H1 (cell line): ENCODE measurements around the gene SLC36A4. TPM values are rescaled to one million over a fixed set of nuclear protein-coding genes. Genes with fewer than 3 reads are reported as not detected.

Source experiments
- CTCF ChIA-PET: fragments of 300-600 bp; sonication (Branson Sonifier 250); formaldehyde crosslinking; loops from one replicate; lab custom pipeline; 2021; ENCODE audit not compliant: partially characterized antibody; lab: Charles Lee
- POLR2A ChIA-PET: fragments of 300-600 bp; sonication (Branson Sonifier 250); formaldehyde crosslinking; loops from one replicate; lab custom pipeline; 2021; ENCODE audit warnings: inconsistent platforms; ENCODE audit not compliant: partially characterized antibody; lab: Charles Lee
- DNase-seq, 2 experiments: peaks; one replicate each; pipeline versions ENCODE4 v3.0.0 to v3.0.0-alpha.2; 2010 to 2022; ENCODE audit warnings: low spot score in 2 of 2, low read depth in 1 of 2, mixed read lengths in 1 of 2
- FAIRE-seq: peaks from 2 replicates; lab custom pipeline; 2011; peaks lifted over from hg19 to GRCh38; lab: Jason Lieb, UNC
- H2AFZ ChIP-seq: 2 replicates; pipeline ENCODE4 v1.8.1; 2012; ENCODE audit warnings: low read length, inconsistent platforms
- H2AK5ac ChIP-seq: 2 replicates; pipeline ENCODE4 v1.6.1; 2013; ENCODE audit warnings: low read depth, low read length
- H2BK120ac ChIP-seq: replicated peaks from 2 replicates; pipeline ENCODE3; 2013; ENCODE audit warnings: low read depth, low read length, inconsistent platforms
- H2BK12ac ChIP-seq: 2 replicates; pipeline ENCODE4 v1.6.1; 2013; ENCODE audit warnings: low read depth, low read length
- H2BK15ac ChIP-seq: 2 replicates; pipeline ENCODE4 v1.6.1; 2013; ENCODE audit warnings: low read length
- H2BK20ac ChIP-seq: 2 replicates; pipeline ENCODE4 v1.6.1; 2013; ENCODE audit warnings: low read length
- H2BK5ac ChIP-seq: 2 replicates; pipeline ENCODE4 v1.6.1; 2013; ENCODE audit warnings: low read depth, low read length
- H3K14ac ChIP-seq: 2 replicates; pipeline ENCODE4 v1.6.1; 2013; ENCODE audit warnings: inconsistent platforms; ENCODE audit not compliant: insufficient read length
- H3K18ac ChIP-seq: 2 replicates; pipeline ENCODE4 v1.6.1; 2013; ENCODE audit warnings: low read length; ENCODE audit errors: extremely low read depth
- H3K23ac ChIP-seq: 2 replicates; pipeline ENCODE4 v1.6.1; 2013; ENCODE audit warnings: inconsistent platforms; ENCODE audit not compliant: insufficient read length
- H3K23me2 ChIP-seq: 2 replicates; pipeline ENCODE4 v1.6.1; 2013; ENCODE audit warnings: low read depth, low read length
- H3K27ac ChIP-seq: 2 replicates; pipeline ENCODE4 v1.6.1; 2011; ENCODE audit warnings: low read depth, low read length, inconsistent platforms
- H3K27me3 ChIP-seq, 4 experiments: replicated peaks in 1 of 4; 1 replicate in 1 of 4; 2 replicates in 3 of 4; pipeline versions ENCODE4 v1.6.1 to v1.8.1; 2011 to 2013; ENCODE audit warnings: low read length in 3 of 4, mild to moderate bottlenecking in 3 of 4, inconsistent platforms in 2 of 4, mixed read lengths in 2 of 4, moderate library complexity in 1 of 4; ENCODE audit not compliant: control insufficient read depth in 3 of 4, insufficient read depth in 3 of 4; ENCODE audit errors: extremely low read depth in 1 of 4
- H3K36me3 ChIP-seq, 4 experiments: 2 replicates each; pipeline versions ENCODE4 v1.6.1 to v1.8.1; 2011 to 2013; ENCODE audit warnings: mild to moderate bottlenecking in 4 of 4, low read length in 3 of 4, moderate library complexity in 2 of 4, control low read depth in 1 of 4, inconsistent platforms in 1 of 4; ENCODE audit not compliant: insufficient read depth in 4 of 4, control insufficient read depth in 2 of 4
- H3K4ac ChIP-seq: replicated peaks from 2 replicates; pipeline ENCODE3; 2013; ENCODE audit warnings: low read length, low read depth, mixed read lengths, inconsistent platforms; ENCODE audit not compliant: insufficient read length
- H3K4me1 ChIP-seq, 4 experiments: replicated peaks in 1 of 4; 1 replicate in 1 of 4; 2 replicates in 3 of 4; pipeline versions ENCODE4 v1.6.1 to v1.8.1; 2011 to 2013; ENCODE audit warnings: low read length in 3 of 4, inconsistent platforms in 2 of 4, mixed read lengths in 1 of 4; ENCODE audit not compliant: insufficient read depth in 4 of 4, control insufficient read depth in 3 of 4
- H3K4me2 ChIP-seq, 2 experiments: 2 replicates each; pipeline versions ENCODE4 v1.6.1 to v1.8.1; 2011 to 2013; ENCODE audit warnings: low read depth in 2 of 2, low read length in 2 of 2, control low read depth in 1 of 2, inconsistent platforms in 1 of 2, mild to moderate bottlenecking in 1 of 2; ENCODE audit not compliant: insufficient read depth in 1 of 2
- H3K4me3 ChIP-seq, 4 experiments: fragments of 200-600, 300-600 bp in 1 of 4; sonication (generic), shearing (Covaris generic), sonication (Bioruptor Twin) in 1 of 4; 2 replicates each; pipeline versions ENCODE4 v1.5.1 to v1.8.1; 2011 to 2016; ENCODE audit warnings: low read length in 4 of 4, low read depth in 3 of 4, control low read depth in 2 of 4, inconsistent platforms in 2 of 4, mild to moderate bottlenecking in 2 of 4, mixed read lengths in 1 of 4, moderate library complexity in 1 of 4; ENCODE audit not compliant: insufficient read depth in 2 of 4; ENCODE audit errors: extremely low read depth in 1 of 4
- H3K56ac ChIP-seq: replicated peaks from 2 replicates; pipeline ENCODE3; 2013; ENCODE audit warnings: low read depth, mild to moderate bottlenecking, mixed read lengths, low read length, inconsistent platforms; ENCODE audit not compliant: insufficient read length
- H3K79me1 ChIP-seq: 2 replicates; pipeline ENCODE4 v1.6.1; 2013; ENCODE audit warnings: low read depth, low read length, control low read depth
- H3K79me2 ChIP-seq, 2 experiments: 2 replicates each; pipeline versions ENCODE4 v1.6.1 to v1.8.1; 2012 to 2013; ENCODE audit warnings: low read length in 2 of 2, mild to moderate bottlenecking in 2 of 2, inconsistent platforms in 1 of 2; ENCODE audit not compliant: insufficient read depth in 2 of 2, control insufficient read depth in 1 of 2
- H3K9ac ChIP-seq, 4 experiments: replicated peaks in 1 of 4; 1 replicate in 1 of 4; 2 replicates in 3 of 4; pipeline versions ENCODE4 v1.6.1 to v1.8.1; 2011 to 2013; ENCODE audit warnings: low read depth in 3 of 4, low read length in 3 of 4, control low read depth in 2 of 4, mild to moderate bottlenecking in 2 of 4, moderate library complexity in 2 of 4, inconsistent platforms in 1 of 4; ENCODE audit errors: extremely low read depth in 1 of 4
- H3K9me3 ChIP-seq, 2 experiments: 2 replicates each; pipeline versions ENCODE4 v1.6.1 to v1.8.1; 2012 to 2013; ENCODE audit warnings: mild to moderate bottlenecking in 2 of 2, moderate library complexity in 2 of 2, control low read depth in 1 of 2, inconsistent platforms in 1 of 2, low read depth in 1 of 2, low read length in 1 of 2, mixed read lengths in 1 of 2; ENCODE audit not compliant: insufficient read depth in 2 of 2
- H4K20me1 ChIP-seq, 2 experiments: replicated peaks in 1 of 2; 2 replicates each; pipeline versions ENCODE3 to v1.8.1; 2011 to 2013; ENCODE audit warnings: inconsistent platforms in 2 of 2, low read length in 2 of 2, mild to moderate bottlenecking in 1 of 2; ENCODE audit not compliant: insufficient read depth in 2 of 2, control insufficient read depth in 1 of 2
- H4K5ac ChIP-seq: 2 replicates; pipeline ENCODE4 v1.6.1; 2013; ENCODE audit warnings: low read length, low read depth, mixed read lengths, inconsistent platforms; ENCODE audit not compliant: insufficient read length
- H4K8ac ChIP-seq: 2 replicates; pipeline ENCODE4 v1.8.0; 2013; ENCODE audit warnings: mild to moderate bottlenecking, moderate library complexity, low read length, inconsistent platforms; ENCODE audit not compliant: insufficient read depth; ENCODE audit errors: extremely low read depth
- H4K91ac ChIP-seq: replicated peaks from 2 replicates; pipeline ENCODE3; 2013; ENCODE audit warnings: low read length, mixed read lengths, inconsistent platforms; ENCODE audit not compliant: insufficient read length
- CBX8 ChIP-seq: fragments of 300-800, 300-1000 bp; sonication (generic); IDR thresholded peaks from 2 replicates; pipeline ENCODE4 v1.7.1; 2016; ENCODE audit warnings: low read depth, low read length, borderline replicate concordance
- USF2 ChIP-seq: IDR thresholded peaks from 2 replicates; pipeline ENCODE4 v1.6.1; 2011; ENCODE audit warnings: low read length, improper control_type of control experiment
- polyA plus RNA-seq, 7 experiments: library from polyadenylated mRNA; depleted of rRNA in 3 of 7; stranded (reverse) in 5 of 7; unstranded in 2 of 7; fragments of >200 nt in 5 of 7; fragments of 200-250 nt in 2 of 7; gene quantifications; 1 replicate in 5 of 7; 2 replicates in 1 of 7; 4 replicates in 1 of 7; pipeline versions ENCODE4 v1.2.1 to v1.2.3, GENCODE V29; 2011 to 2013; ENCODE audit warnings: missing spikeins in 2 of 7, mixed read lengths in 2 of 7
- total RNA-seq: library from RNA; stranded (reverse); fragmentation: NEBNext Ultra II Directional; extraction: Animal tissue kit (Norgen Biotek cat#: 25700); gene quantifications from 2 replicates; pipeline ENCODE4 v1.2.1, GENCODE V29; 2021

The SLC36A4 gene
- total and polyA plus RNA-seq, 2 of the 8 experiments (the other 6 are each of a cell fraction or from before 2014, with no cell fraction given) = 10.2 to 22.7 TPM

- H3K79me2 ChIP-seq = peaks cover 3 to 59% of the 10 kb centered on the region in 2 experiments
- no peak overlapping the region for H4K8ac ChIP-seq
- H3K23me2 ChIP-seq = no peaks in the 10 kb centered on the region
- no peak overlapping the region for H2AK5ac ChIP-seq
- peaks cover 0 to 3% (median 0%) of the 10 kb centered on the region in 4 experiments; a peak in 1 of 7 replicates for H3K4me1 ChIP-seq
- no peak overlapping the region for H3K27ac ChIP-seq
- no peak overlapping the region for H3K14ac ChIP-seq
- peaks cover 0 to 21% (median 9%) of the 10 kb centered on the region in 4 experiments; a peak in 3 of 8 replicates for H3K36me3 ChIP-seq
- H3K4me2 ChIP-seq = no peak overlapping the region
- H2BK20ac ChIP-seq = no peak overlapping the region
- H3K9ac ChIP-seq = no peak overlapping the region
- H3K18ac ChIP-seq = no peak overlapping the region
- no peak for FAIRE-seq
- H3K79me1 ChIP-seq = 0 out of 2 replicates have a peak, but pooled peaks cover 3% of the 10 kb centered on the region
- H2BK5ac ChIP-seq = no peak overlapping the region
- H4K91ac ChIP-seq = no peak overlapping the region
- peaks cover 0 to 9% of the 10 kb centered on the region in 2 experiments; a peak in 3 of 4 replicates for H3K9me3 ChIP-seq
- H2BK12ac ChIP-seq = no peak overlapping the region
- CTCF ChIA-PET = no interaction called here
- H3K4me3 ChIP-seq = no peak overlapping the region
- DNase-seq = no peak
- H3K23ac ChIP-seq = no peak overlapping the region
- H2AFZ ChIP-seq = no peak overlapping the region
- no peak overlapping the region for H3K4ac ChIP-seq
- H2BK15ac ChIP-seq = no peak overlapping the region
- no peak overlapping the region for H2BK120ac ChIP-seq
- H3K56ac ChIP-seq = no peak overlapping the region
- H4K5ac ChIP-seq = no peak overlapping the region
- POLR2A ChIA-PET = interaction anchor here (1.0 kb wide), 1 partner anchor 40 kb away, joined by 3 read pairs; no protein-coding TSS in a partner anchor
- no peaks in the 10 kb centered on the region for H3K27me3 ChIP-seq
- peaks cover 0 to 3% of the 10 kb centered on the region in 2 experiments for H4K20me1 ChIP-seq
- no peak for TF ChIP-seq CBX8
- no peak for TF ChIP-seq USF2
These were observed 10.5 kb downstream of the SLC36A4 start for GRCh38 chr11:93187290-93187689.
